K562 (cell line): ENCODE data around the gene LIPH. TPM values are rescaled to one million over a fixed set of nuclear protein-coding genes. Genes with fewer than 3 reads are reported as not detected.

ENCODE experiments used
- CBX1 ChIP-seq: sonication (generic); IDR thresholded peaks from 2 replicates; pipeline ENCODE4 v1.6.1; 2016; ENCODE audit warnings: antibody characterized with exemption, low read depth, mild to moderate bottlenecking
- MCM3 ChIP-seq: fragments of 450-650 bp; IDR thresholded peaks from 2 replicates; pipeline ENCODE4 v1.6.1; 2016
- RBM17 ChIP-seq: fragments of 200-400 bp; formaldehyde crosslinking; IDR thresholded peaks from 2 replicates; pipeline ENCODE4 v1.6.1; 2017; ENCODE audit warnings: low read depth, mild to moderate bottlenecking, low read length, borderline replicate concordance
- RHOXF2B ChIP-seq: fragments of 250-450 bp; sonication (Bioruptor Pico); conservative IDR thresholded peaks from 2 replicates; pipeline ENCODE4 v1.5.1; 2021
- ZNF212 ChIP-seq: fragments of 450-650 bp; formaldehyde crosslinking; IDR thresholded peaks from 2 replicates; pipeline ENCODE4 v1.4.0; 2020; ENCODE audit warnings: mild to moderate bottlenecking
- ZNF668 ChIP-seq: fragments of 250-450 bp; sonication (Bioruptor Pico); IDR thresholded peaks from 2 replicates; pipeline ENCODE4 v1.8.0; 2022; ENCODE audit warnings: mild to moderate bottlenecking, inconsistent platforms
- polyA plus RNA-seq, 8 experiments: library from polyadenylated mRNA; depleted of rRNA in 4 of 8; stranded (reverse) in 5 of 8; unstranded in 3 of 8; fragments of >200 nt; fragmentation: Nextera tagmentation in 2 of 8; fragmentation: Illumina TruSeq in 1 of 8; extraction: Ambion mirVana in 2 of 8; extraction: Trizol in 1 of 8; gene quantifications; 2 replicates each; pipeline versions ENCODE4 v1.2.1 to v1.2.3, GENCODE V29; 2011 to 2014; ENCODE audit warnings: inconsistent platforms in 1 of 8, missing spikeins in 1 of 8
- total RNA-seq, 7 experiments: library from RNA; depleted of rRNA in 6 of 7; stranded (reverse); fragments of >200 nt in 6 of 7; fragmentation: Illumina TruSeq in 2 of 7; extraction: Trizol in 2 of 7; gene quantifications; 2 replicates each; pipeline versions ENCODE4 v1.2.1 to v1.2.3, GENCODE V29; 2011 to 2021; ENCODE audit warnings: low replicate concordance in 1 of 7
- TF ChIP-seq, protein P1 (sequence below): fragments of 450-650 bp; IDR thresholded peaks from 2 replicates; pipeline ENCODE4 v1.6.1; 2016
- TF ChIP-seq, protein P2 (sequence below), 2 experiments: fragments of 450-650 bp in 1 of 2; sonication (generic) in 1 of 2; formaldehyde crosslinking; conservative IDR thresholded peaks; 2 replicates each; pipeline versions ENCODE4 v1.4.0 to v1.8.1; 2020 to 2022; ENCODE audit warnings: mild to moderate bottlenecking in 1 of 2, missing genetic modification reagents in 1 of 2
- TF ChIP-seq, protein P3 (sequence below): fragments of 250-450 bp; sonication (Bioruptor Pico); IDR thresholded peaks from 2 replicates; pipeline ENCODE4 v1.5.0; 2021; ENCODE audit warnings: mild to moderate bottlenecking, borderline replicate concordance

Gene LIPH
- total and polyA plus RNA-seq, 9 of the 15 experiments (the other 6 are each of a cell fraction or from before 2014, with no cell fraction given) = 0.73 to 1.8 (median 1.3) TPM

DNA sequence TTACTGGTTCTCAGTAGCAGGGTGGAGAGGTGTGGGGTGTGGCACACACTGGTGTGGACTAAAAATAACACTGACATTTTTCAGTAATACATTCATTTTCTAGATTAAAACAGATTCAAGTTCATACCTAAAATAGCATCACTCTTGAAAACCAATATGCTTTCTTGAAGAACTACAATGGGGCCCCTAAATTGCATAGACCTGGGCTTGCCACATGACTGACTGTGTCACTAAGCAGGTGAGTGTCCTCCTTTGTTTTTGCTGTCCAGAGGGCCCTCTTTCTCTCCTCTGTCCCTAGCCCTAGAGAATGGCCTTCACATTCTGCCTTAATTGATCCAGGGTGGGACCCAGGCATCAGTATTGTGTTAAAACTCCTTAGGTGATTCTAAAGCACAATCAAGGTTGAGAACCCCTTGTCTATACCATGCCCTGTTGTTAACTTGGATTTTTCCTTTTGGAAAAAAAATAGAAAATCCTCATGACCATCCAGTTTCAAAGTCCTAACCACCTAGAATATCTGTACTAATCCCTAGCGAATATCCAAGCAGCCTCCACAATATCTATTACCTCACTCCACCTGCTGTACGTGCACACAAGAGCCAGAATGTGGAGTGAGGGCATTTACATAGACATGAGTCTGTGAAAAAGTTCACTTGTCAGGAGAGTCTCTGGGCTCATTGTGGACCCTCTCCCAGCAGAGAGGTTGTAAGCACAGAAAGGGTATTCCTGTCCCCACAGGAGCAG lies 34.8 kb downstream of the LIPH start (continued):
- TF ChIP-seq, protein P1, sequence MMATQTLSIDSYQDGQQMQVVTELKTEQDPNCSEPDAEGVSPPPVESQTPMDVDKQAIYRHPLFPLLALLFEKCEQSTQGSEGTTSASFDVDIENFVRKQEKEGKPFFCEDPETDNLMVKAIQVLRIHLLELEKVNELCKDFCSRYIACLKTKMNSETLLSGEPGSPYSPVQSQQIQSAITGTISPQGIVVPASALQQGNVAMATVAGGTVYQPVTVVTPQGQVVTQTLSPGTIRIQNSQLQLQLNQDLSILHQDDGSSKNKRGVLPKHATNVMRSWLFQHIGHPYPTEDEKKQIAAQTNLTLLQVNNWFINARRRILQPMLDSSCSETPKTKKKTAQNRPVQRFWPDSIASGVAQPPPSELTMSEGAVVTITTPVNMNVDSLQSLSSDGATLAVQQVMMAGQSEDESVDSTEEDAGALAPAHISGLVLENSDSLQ = no peak
- no peak for TF ChIP-seq MCM3
- no peak for TF ChIP-seq ZNF212
- TF ChIP-seq RHOXF2B = no peak
- TF ChIP-seq RBM17 = no peak
- TF ChIP-seq CBX1 = no peak
- TF ChIP-seq ZNF668 (CRISPR knock-in tag) = no peak
- TF ChIP-seq, protein P2, sequence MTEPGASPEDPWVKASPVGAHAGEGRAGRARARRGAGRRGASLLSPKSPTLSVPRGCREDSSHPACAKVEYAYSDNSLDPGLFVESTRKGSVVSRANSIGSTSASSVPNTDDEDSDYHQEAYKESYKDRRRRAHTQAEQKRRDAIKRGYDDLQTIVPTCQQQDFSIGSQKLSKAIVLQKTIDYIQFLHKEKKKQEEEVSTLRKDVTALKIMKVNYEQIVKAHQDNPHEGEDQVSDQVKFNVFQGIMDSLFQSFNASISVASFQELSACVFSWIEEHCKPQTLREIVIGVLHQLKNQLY (CRISPR knock-in tag; conservative IDR thresholded peaks at IDR 0.05) = no peak
- TF ChIP-seq, protein P3, sequence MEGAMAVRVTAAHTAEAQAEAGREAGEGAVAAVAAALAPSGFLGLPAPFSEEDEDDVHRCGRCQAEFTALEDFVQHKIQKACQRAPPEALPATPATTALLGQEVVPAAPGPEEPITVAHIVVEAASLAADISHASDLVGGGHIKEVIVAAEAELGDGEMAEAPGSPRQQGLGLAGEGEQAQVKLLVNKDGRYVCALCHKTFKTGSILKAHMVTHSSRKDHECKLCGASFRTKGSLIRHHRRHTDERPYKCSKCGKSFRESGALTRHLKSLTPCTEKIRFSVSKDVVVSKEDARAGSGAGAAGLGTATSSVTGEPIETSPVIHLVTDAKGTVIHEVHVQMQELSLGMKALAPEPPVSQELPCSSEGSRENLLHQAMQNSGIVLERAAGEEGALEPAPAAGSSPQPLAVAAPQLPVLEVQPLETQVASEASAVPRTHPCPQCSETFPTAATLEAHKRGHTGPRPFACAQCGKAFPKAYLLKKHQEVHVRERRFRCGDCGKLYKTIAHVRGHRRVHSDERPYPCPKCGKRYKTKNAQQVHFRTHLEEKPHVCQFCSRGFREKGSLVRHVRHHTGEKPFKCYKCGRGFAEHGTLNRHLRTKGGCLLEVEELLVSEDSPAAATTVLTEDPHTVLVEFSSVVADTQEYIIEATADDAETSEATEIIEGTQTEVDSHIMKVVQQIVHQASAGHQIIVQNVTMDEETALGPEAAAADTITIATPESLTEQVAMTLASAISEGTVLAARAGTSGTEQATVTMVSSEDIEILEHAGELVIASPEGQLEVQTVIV (CRISPR knock-in tag) = no peak
